ENCODE data around the gene IFI44L. TPM values are rescaled to one million over a fixed set of nuclear protein-coding genes. Genes with fewer than 3 reads are reported as not detected.

Gene IFI44L
- total and polyA plus RNA-seq, 12 donors, result 4.4 to 57.0 (median 12.4) TPM

GRCh38 chr1:78676993-78677392 lies 56.7 kb downstream of the IFI44L start:
- 41 to 56% (median 50%) methylated on average over 3 of the region's 3 CpGs for WGBS, 4 donors
- DNase-seq, result no peak
- H3K9me3 ChIP-seq (replicated peaks in 1 of 3), result no peaks in the 10 kb centered on the region
- H3K36me3 ChIP-seq (replicated peaks in 1 of 2), result no peaks in the 10 kb centered on the region
- H3K4me3 ChIP-seq, result no peak overlapping the region
- no peak overlapping the region for H3K27ac ChIP-seq
- no peaks in the 10 kb centered on the region for H3K27me3 ChIP-seq
- no peak for TF ChIP-seq POLR2A (IDR thresholded peaks at IDR 0.05)
- TF ChIP-seq, protein P1, sequence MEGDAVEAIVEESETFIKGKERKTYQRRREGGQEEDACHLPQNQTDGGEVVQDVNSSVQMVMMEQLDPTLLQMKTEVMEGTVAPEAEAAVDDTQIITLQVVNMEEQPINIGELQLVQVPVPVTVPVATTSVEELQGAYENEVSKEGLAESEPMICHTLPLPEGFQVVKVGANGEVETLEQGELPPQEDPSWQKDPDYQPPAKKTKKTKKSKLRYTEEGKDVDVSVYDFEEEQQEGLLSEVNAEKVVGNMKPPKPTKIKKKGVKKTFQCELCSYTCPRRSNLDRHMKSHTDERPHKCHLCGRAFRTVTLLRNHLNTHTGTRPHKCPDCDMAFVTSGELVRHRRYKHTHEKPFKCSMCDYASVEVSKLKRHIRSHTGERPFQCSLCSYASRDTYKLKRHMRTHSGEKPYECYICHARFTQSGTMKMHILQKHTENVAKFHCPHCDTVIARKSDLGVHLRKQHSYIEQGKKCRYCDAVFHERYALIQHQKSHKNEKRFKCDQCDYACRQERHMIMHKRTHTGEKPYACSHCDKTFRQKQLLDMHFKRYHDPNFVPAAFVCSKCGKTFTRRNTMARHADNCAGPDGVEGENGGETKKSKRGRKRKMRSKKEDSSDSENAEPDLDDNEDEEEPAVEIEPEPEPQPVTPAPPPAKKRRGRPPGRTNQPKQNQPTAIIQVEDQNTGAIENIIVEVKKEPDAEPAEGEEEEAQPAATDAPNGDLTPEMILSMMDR (IDR thresholded peaks at IDR 0.05), result no peak
- intact Hi-C loops (cut with DNase I), result no loop called here
- no peaks in the 10 kb centered on the region for H3K4me1 ChIP-seq (replicated peaks in 1 of 2)

DNA sequence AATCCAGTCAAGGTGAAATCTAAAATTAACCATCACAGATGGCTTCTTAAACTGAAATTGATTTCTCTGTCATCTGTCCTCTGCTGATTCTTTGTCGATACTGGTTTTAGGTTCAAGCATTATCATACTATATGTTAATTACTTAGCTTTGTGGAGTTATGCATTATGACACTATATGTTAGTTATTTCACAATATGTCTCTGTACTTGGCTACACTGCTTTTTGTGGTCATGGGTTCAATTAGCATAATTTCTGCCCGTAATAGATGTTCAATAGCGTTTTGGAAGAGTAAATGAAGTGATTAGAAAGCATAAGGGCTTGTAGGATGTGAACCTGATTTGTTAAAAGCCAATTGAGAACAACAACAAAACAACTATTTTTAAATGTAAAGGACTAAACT lies 57.5 kb downstream of the IFI44L start:
- Histone ChIP-seq H3K27me3 (no peaks in the 10 kb centered on the region), H3K4me1 (replicated peaks in 1 of 2) (no peaks in the 10 kb centered on the region), H3K27ac (no peak overlapping the region), H3K9me3 (replicated peaks in 1 of 3) (no peaks in the 10 kb centered on the region), H3K4me3 (no peak overlapping the region), H3K36me3 (replicated peaks in 1 of 2) (no peaks in the 10 kb centered on the region)
- no peak for TF ChIP-seq POLR2A (IDR thresholded peaks at IDR 0.05)
- TF ChIP-seq, protein P1 (IDR thresholded peaks at IDR 0.05), result no peak
- DNase-seq, result no peak
- intact Hi-C loops (cut with DNase I), result no loop called here
- WGBS, 4 donors, result 89 to 92% (median 91%) methylated on average over 3 of the region's 3 CpGs

- Histone ChIP-seq H3K27me3 (no peaks in the 10 kb centered on the region), H3K36me3 (replicated peaks in 1 of 2) (no peaks in the 10 kb centered on the region), H3K4me3 (no peak overlapping the region), H3K9me3 (replicated peaks in 1 of 3) (no peaks in the 10 kb centered on the region), H3K4me1 (replicated peaks in 1 of 2) (no peaks in the 10 kb centered on the region), H3K27ac (no peak overlapping the region)
- TF ChIP-seq POLR2A (IDR thresholded peaks at IDR 0.05), result no peak
- TF ChIP-seq, protein P1 (IDR thresholded peaks at IDR 0.05), result no peak
- no peak for DNase-seq
- intact Hi-C loops (cut with DNase I), result no loop called here
These were observed 58.1 kb downstream of the IFI44L start for GRCh38 chr1:78678324-78678723.

GRCh38 chr1:78681265-78681664 lies 61.0 kb downstream of the IFI44L start:
- no peaks in the 10 kb centered on the region for H3K9me3 ChIP-seq (replicated peaks in 1 of 3)
- no peak for DNase-seq
- H3K27me3 ChIP-seq, result no peaks in the 10 kb centered on the region
- no peaks in the 10 kb centered on the region for H3K36me3 ChIP-seq (replicated peaks in 1 of 2)
- TF ChIP-seq, protein P1 (IDR thresholded peaks at IDR 0.05), result no peak
- no peak for TF ChIP-seq POLR2A (IDR thresholded peaks at IDR 0.05)
- intact Hi-C loops (cut with DNase I), result no loop called here
- H3K4me1 ChIP-seq (replicated peaks in 1 of 2), result no peaks in the 10 kb centered on the region
- WGBS, 4 donors, result 59 to 62% (median 60%) methylated on average over 2 of the region's 2 CpGs
- no peak overlapping the region for H3K4me3 ChIP-seq
- no peak overlapping the region for H3K27ac ChIP-seq
